Cardiac muscle cell (in vitro differentiated cells and primary cell): Measurements from ENCODE around the gene FHIT. TPM values are rescaled to one million over a fixed set of nuclear protein-coding genes. Genes with fewer than 3 reads are reported as not detected.

Experiments
- DNase-seq, 2 donors: peaks; one replicate each; pipeline versions ENCODE4 v3.0.0 to v3.0.0-alpha.2; 2010 to 2017; ENCODE audit warnings: low read depth in 1 of 2, low spot score in 1 of 2
- H3K27ac ChIP-seq: fragments of 200-600 bp; sonication (generic); 2 replicates; pipeline ENCODE4 v1.5.1; 2016
- H3K27me3 ChIP-seq: fragments of 200-600 bp; sonication (generic); 2 replicates; pipeline ENCODE4 v1.6.0; 2016; ENCODE audit warnings: control low read depth
- H3K36me3 ChIP-seq: fragments of 200-600 bp; sonication (generic); 2 replicates; pipeline ENCODE4 v1.5.1; 2016; ENCODE audit warnings: control low read depth
- H3K4me1 ChIP-seq: fragments of 200-600 bp; sonication (generic); 2 replicates; pipeline ENCODE4 v1.8.1; 2017; ENCODE audit warnings: low read depth, mild to moderate bottlenecking, mixed run types
- H3K4me3 ChIP-seq: fragments of 200-600 bp; sonication (generic); 2 replicates; pipeline ENCODE4 v1.5.1; 2016; ENCODE audit warnings: mild to moderate bottlenecking
- H3K9me3 ChIP-seq: fragments of 200-600 bp; sonication (generic); 2 replicates; pipeline ENCODE4 v1.5.1; 2017; ENCODE audit warnings: low read depth, mild to moderate bottlenecking, control low read depth
- polyA plus RNA-seq: library from polyadenylated mRNA; unstranded; fragments of >200 nt; fragmentation: Nextera tagmentation; extraction: Ambion mirVana; gene quantifications from 2 replicates; pipeline ENCODE4 v1.2.1, GENCODE V29; 2016
- total RNA-seq: library from RNA; depleted of rRNA; stranded (reverse); fragments of >200 nt; gene quantifications from 2 replicates; pipeline ENCODE4 v1.2.3, GENCODE V29; 2016
- TF ChIP-seq, protein P1 (sequence below): IDR thresholded peaks from 2 replicates; pipeline ENCODE4 v1.5.1; 2012; ENCODE audit warnings: low read depth, mild to moderate bottlenecking, low read length

The FHIT gene
- total and polyA plus RNA-seq, 2 experiments from 2014 or later = 6.9 to 12.5 TPM

- Histone ChIP-seq H3K4me3 (no peak overlapping the region), H3K4me1 (no peaks in the 10 kb centered on the region), H3K36me3 (no peaks in the 10 kb centered on the region), H3K27ac (no peak overlapping the region), H3K9me3 (no peaks in the 10 kb centered on the region), H3K27me3 (no peaks in the 10 kb centered on the region)
- DNase-seq = no peak
- TF ChIP-seq, protein P1, sequence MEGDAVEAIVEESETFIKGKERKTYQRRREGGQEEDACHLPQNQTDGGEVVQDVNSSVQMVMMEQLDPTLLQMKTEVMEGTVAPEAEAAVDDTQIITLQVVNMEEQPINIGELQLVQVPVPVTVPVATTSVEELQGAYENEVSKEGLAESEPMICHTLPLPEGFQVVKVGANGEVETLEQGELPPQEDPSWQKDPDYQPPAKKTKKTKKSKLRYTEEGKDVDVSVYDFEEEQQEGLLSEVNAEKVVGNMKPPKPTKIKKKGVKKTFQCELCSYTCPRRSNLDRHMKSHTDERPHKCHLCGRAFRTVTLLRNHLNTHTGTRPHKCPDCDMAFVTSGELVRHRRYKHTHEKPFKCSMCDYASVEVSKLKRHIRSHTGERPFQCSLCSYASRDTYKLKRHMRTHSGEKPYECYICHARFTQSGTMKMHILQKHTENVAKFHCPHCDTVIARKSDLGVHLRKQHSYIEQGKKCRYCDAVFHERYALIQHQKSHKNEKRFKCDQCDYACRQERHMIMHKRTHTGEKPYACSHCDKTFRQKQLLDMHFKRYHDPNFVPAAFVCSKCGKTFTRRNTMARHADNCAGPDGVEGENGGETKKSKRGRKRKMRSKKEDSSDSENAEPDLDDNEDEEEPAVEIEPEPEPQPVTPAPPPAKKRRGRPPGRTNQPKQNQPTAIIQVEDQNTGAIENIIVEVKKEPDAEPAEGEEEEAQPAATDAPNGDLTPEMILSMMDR = no peak
These were observed 738.7 kb downstream of the FHIT start for GRCh38 chr3:60512506-60512905.

DNA sequence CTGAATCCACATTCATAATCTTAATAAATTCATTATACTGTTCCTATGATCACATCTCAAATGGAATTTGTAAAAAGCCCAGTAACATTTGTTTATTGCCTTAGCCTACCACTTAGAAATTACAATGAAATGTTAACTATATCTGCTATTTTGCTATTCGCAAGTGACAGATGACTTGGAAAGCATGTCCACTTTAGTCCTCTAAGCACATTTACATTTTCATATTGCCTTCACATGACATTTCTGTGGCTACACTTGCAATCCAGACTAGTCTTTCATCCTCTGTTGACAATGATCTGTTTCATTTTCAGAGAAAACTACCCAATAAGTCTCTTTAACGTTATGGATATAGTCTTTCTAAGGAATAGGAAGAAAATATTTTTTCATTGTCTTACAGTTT, 741.8 kb downstream of the FHIT start:
- DNase-seq = no peak
- no peaks in the 10 kb centered on the region for H3K9me3 ChIP-seq
- TF ChIP-seq, protein P1 = no peak

DNA sequence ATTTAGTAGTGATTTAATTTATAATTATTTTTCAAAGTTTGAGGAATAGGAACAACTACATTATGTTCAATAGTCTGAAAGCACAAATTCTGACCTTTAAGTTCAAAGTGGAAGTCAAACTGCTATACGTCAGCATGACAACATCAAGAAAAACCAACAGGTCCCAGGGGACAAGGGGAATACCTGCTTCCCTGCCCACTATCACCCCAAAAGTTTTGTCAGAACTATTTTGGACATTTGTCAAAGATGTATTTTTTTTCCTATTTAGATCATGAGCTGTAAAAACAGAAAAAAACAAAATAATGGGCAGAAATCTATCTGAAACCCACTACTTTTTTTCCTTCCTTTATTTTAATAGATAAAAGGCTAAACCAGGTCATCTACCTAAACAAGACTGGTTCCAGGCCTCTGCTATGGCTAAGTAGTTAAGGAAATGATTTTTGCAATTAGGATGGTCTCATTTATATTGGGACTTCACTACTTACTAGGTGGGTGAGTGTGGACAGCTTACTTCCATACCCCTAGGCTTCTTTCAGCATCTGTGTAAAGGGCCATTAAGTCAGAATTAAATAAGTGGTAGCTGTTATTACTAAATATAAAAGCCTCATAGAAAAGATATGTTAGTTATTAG, 746.3 kb downstream of the FHIT start:
- H3K4me1 ChIP-seq = no peaks in the 10 kb centered on the region
- no peak for DNase-seq
- TF ChIP-seq, protein P1 = no peak

More for the DNA sequence above, 741.8 kb downstream of the FHIT start:
- H3K4me3 ChIP-seq = no peak overlapping the region
- H3K27ac ChIP-seq = no peak overlapping the region
- no peaks in the 10 kb centered on the region for H3K4me1 ChIP-seq
- H3K36me3 ChIP-seq = no peaks in the 10 kb centered on the region
- no peaks in the 10 kb centered on the region for H3K27me3 ChIP-seq

DNA sequence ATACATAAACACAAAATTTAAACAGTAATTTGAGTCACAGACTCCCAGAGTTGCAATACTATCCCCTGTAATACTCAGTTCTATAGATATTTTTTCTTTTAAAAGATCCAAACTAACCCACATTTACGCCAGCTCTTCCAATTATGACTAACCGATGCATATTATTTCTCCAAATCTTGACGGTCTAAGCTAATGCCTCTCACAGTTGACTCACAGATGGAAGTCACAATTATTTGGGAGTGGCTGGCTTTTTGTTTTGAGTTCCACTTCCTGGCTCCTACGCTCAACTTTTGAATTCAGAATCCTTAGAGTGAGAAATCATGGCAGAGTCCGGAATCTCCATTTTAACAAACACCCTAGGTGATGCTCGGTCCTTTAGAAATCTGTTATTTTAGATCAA, 749.9 kb downstream of the FHIT start:
- Histone ChIP-seq H3K4me3 (no peak overlapping the region), H3K27me3 (no peaks in the 10 kb centered on the region)

More for the DNA sequence above, 746.3 kb downstream of the FHIT start:
- Histone ChIP-seq H3K36me3 (no peaks in the 10 kb centered on the region), H3K4me3 (no peak overlapping the region), H3K27me3 (no peaks in the 10 kb centered on the region), H3K9me3 (no peaks in the 10 kb centered on the region), H3K27ac (no peak overlapping the region)

DNA sequence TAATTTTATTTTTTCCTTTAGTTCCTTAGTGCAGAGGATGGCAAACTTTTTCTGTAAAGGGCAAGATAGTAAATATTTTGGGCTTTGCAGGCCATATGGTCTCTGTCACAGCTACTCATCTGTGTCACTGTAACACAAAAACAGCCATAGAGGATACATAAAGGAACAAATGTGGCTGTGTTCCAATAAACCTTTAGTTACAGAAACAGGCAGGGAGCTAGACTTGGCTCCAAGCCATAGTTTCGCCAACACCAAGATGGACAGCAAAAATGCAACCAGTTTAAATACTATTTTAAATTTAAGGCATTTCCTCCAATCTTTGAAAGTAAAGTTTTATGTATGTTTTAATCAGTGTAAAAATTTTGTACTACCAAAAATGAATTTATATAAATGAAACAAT, 753.4 kb downstream of the FHIT start:
- Histone ChIP-seq H3K27ac (no peak overlapping the region), H3K27me3 (no peaks in the 10 kb centered on the region), H3K4me1 (no peaks in the 10 kb centered on the region), H3K4me3 (no peak overlapping the region), H3K9me3 (no peaks in the 10 kb centered on the region), H3K36me3 (no peaks in the 10 kb centered on the region)
- DNase-seq = peak in 1 of 2 donors; percentile 2
- TF ChIP-seq, protein P1 = no peak

More for the DNA sequence above, 749.9 kb downstream of the FHIT start:
- no peak for DNase-seq
- no peak overlapping the region for H3K27ac ChIP-seq
- no peaks in the 10 kb centered on the region for H3K4me1 ChIP-seq
- H3K36me3 ChIP-seq = no peaks in the 10 kb centered on the region
- no peaks in the 10 kb centered on the region for H3K9me3 ChIP-seq
- TF ChIP-seq, protein P1 = no peak

GRCh38 chr3:60490992-60491391, 760.3 kb downstream of the FHIT start:
- DNase-seq = no peak
- H3K4me3 ChIP-seq = no peak overlapping the region
- no peaks in the 10 kb centered on the region for H3K9me3 ChIP-seq
- H3K27ac ChIP-seq = no peak overlapping the region
- H3K27me3 ChIP-seq = no peaks in the 10 kb centered on the region
- TF ChIP-seq, protein P1 = no peak
- H3K36me3 ChIP-seq = no peaks in the 10 kb centered on the region
- no peaks in the 10 kb centered on the region for H3K4me1 ChIP-seq
